ENCODE data around the gene STKLD1. TPM values are rescaled to one million over a fixed set of nuclear protein-coding genes. Genes with fewer than 3 reads are reported as not detected.
"Not testable (repeated sequence)": the region's sequence is repeated elsewhere in the genome, so short reads cannot be mapped to it uniquely, and the experiment has no call there.

STKLD1 gene
- total RNA-seq, result under 1 TPM in 1 of 4 donors, not detected in 3; 0.94 TPM

DNA sequence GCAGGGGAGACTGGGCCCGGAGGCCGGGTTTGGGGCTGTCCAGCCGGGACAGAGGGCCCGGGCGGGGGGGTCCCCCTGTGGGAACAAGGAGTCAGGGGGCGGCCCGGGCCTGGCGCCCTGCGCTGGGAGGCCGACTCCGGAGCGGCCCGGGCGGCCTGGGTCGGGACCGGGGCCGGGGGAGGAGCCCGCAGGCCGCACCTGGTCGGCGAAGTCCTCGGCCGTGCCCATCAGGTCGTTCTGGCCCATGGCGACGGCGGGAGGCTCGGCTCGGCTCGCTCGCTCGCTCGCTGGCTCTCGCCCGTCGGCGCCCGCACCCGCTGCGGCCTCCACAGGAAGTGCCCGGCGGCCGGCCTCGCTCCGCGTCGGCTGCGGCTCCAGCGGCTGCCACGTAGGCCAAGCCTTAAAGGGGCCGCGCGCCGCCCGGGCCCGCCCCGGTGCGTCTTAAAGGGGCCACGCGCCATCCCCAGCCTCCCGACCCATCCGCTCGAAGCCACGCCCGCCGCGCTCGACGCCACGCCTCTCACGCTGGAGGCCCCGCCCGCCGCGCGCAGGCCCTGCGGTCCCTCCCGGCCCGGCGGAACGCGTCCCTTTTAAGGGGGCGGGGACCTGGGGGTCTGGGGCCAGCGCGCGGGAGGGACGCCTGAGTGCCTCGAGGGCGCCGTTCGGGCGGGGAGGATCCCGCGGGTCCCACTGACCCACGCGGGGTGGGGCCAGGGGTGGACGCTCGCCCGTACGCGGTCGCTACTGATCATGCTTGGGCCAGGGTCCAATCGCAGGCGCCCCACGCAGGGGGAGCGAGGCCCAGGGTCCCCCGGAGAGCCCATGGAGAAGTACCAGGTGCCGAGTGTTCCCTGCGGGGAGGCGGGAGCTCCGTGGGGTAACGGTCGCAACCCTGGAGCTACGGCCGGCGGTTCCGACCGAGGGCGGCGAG, at the start of gene STKLD1, which contains the start of gene SURF4:
Gene STKLD1, plus strand, starts transcription at position 643 of the 931 bp plus-strand sequence. Its CDS starts 108 bp downstream, at position 751.
Gene SURF4, minus strand, starts transcription at position 337 of the 931 bp plus-strand sequence. Its CDS starts 91 bp downstream, at position 246.
- TF ChIP-seq, protein P1, sequence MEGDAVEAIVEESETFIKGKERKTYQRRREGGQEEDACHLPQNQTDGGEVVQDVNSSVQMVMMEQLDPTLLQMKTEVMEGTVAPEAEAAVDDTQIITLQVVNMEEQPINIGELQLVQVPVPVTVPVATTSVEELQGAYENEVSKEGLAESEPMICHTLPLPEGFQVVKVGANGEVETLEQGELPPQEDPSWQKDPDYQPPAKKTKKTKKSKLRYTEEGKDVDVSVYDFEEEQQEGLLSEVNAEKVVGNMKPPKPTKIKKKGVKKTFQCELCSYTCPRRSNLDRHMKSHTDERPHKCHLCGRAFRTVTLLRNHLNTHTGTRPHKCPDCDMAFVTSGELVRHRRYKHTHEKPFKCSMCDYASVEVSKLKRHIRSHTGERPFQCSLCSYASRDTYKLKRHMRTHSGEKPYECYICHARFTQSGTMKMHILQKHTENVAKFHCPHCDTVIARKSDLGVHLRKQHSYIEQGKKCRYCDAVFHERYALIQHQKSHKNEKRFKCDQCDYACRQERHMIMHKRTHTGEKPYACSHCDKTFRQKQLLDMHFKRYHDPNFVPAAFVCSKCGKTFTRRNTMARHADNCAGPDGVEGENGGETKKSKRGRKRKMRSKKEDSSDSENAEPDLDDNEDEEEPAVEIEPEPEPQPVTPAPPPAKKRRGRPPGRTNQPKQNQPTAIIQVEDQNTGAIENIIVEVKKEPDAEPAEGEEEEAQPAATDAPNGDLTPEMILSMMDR (IDR thresholded peaks at IDR 0.05), result peak in 3 of 6 experiments; percentile 34 to 51 (median 45)
- TF ChIP-seq POLR2A (IDR thresholded peaks at IDR 0.05), result peak; percentile 83 to 96
- no peaks in the 10 kb centered on the region for H3K9me3 ChIP-seq
- peak; percentile 95 to 98 (median 98) for DNase-seq
- peak within 1 kb of the TSS; percentile 96 to 100 (median 99) for H3K27ac ChIP-seq
- H3K27me3 ChIP-seq, result no peaks in the 10 kb centered on the region
- peaks cover 8 to 43% (median 21%) of the 10 kb centered on the region in 4 donors for H3K4me1 ChIP-seq
- H3K4me3 ChIP-seq, result peak within 1 kb of the TSS; percentile 94 to 100 (median 98)
- peaks cover 0 to 18% (median 0%) of the 10 kb centered on the region in 3 donors for H3K36me3 ChIP-seq

DNA sequence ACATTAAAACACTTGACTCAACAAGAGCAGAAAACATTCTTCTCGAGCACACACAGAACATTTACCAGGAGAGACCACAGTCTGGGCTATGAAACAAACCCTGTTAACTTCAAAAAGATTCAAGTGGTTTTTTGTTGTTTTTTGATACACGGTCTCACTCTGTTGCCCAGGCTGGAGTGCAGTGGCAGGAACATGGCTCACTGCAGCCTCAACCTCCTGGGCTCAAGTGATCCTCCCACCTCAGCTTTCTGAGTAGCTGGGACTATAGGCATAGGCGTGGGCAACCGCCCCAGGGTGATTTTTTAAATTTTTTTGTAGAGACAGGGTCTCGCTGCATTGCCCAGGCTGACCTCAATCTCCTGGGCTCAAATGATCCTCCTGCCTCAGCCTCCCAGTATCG, 49.1 kb upstream of the STKLD1 start:
- H3K27ac ChIP-seq, H3K27me3 ChIP-seq, H3K4me3 ChIP-seq, H3K4me1 ChIP-seq, H3K9me3 ChIP-seq: not testable (repeated sequence)
- H3K36me3 ChIP-seq, result peaks cover 0 to 14% (median 0%) of the 10 kb centered on the region in 3 donors
- peak in 1 of 3 donors; percentile 18 for DNase-seq

DNA sequence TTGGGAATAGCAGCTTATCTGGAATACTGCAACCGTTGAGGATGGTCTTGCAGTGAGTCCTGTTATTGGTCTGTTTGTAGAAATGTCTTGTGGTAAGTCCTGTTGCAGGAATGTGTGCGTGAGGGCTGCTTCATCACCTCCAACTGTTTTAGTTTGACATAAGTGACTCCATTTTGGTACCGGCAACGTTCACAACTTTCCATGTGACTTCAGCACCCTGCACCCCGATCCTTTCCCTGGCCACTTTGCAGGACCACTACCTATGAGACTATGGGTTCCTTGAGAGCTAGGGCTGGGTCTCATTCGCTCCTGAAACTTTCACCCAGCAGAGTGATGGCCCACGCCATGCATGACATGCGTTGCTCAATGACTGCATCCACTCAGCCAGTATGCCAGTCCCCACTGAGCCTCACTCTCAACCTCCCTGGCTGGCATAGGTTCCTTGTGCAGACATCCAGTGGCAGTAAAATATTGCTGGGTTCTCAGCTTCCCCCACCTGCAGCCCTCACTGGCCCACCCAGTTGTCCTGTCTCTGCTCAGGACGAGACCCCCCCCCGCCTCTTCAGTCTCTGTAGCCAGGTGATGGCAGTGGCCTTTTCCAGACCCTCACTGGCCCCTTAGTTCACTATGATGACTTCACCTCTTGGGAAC, 48.2 kb upstream of the STKLD1 start:
- no peak overlapping the region for H3K27ac ChIP-seq
- no peaks in the 10 kb centered on the region for H3K27me3 ChIP-seq
- DNase-seq, result peak in 1 of 3 donors; percentile 27
- H3K4me1 ChIP-seq, result peaks cover 0 to 8% (median under 1%) of the 10 kb centered on the region in 4 donors
- TF ChIP-seq, protein P1 (IDR thresholded peaks at IDR 0.05), result no peak
- TF ChIP-seq POLR2A (IDR thresholded peaks at IDR 0.05), result no peak
- H3K9me3 ChIP-seq, result no peaks in the 10 kb centered on the region
- H3K4me3 ChIP-seq, result no peak overlapping the region
- peaks cover 0 to 24% (median 0%) of the 10 kb centered on the region in 3 donors for H3K36me3 ChIP-seq

DNA sequence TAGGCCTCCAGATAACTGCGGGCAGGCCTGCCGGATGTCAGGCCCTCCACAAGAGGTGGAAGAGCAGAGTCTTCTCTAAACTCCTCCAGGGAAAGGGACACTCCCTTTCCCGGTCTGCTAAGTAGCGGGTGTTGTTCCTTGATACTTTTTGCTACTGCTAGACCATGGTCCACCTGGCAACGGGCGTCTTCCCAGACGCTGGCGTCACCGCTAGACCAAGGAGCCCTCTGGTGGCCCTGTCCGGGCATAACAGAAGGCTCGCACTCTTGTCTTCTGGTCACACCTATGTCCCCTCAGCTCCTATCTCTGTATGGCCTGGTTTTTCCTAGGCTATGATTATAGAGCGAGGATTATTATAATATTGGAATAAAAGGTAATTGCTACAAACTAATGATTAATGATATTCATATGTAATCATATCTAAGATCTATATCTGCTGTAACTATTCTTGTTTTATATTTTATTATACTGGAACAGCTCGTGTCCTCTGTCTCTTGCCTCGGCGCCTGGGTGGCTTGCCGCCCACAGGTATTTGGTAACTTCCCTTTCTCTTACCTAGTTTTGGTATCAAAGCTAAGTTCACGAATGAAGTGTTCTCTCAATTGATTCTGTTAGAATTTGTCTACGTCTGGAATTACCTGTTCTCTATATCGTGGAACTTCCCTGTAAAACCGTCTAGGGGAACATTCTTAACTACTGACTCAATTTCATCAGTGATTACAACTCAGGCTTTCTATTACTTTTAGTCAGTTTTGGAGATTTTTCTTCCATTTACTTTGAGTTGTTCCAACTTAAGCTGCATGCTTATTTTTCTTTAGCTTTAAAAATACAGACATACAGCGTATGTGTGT, 46.6 kb upstream of the STKLD1 start:
- Histone ChIP-seq H3K27ac (peak overlapping the region in 1 of 4 donors; percentile 43), H3K4me1 (peaks cover 0 to 22% (median 4%) of the 10 kb centered on the region in 4 donors), H3K36me3 (peaks cover 0 to 33% (median 0%) of the 10 kb centered on the region in 3 donors)
- H3K27me3 ChIP-seq, H3K4me3 ChIP-seq, H3K9me3 ChIP-seq: not testable (repeated sequence)
- peak in 1 of 3 donors; percentile 69 for DNase-seq
- TF ChIP-seq, protein P1 (IDR thresholded peaks at IDR 0.05), result peak in 5 of 6 experiments; percentile 7 to 92 (median 85)

DNA sequence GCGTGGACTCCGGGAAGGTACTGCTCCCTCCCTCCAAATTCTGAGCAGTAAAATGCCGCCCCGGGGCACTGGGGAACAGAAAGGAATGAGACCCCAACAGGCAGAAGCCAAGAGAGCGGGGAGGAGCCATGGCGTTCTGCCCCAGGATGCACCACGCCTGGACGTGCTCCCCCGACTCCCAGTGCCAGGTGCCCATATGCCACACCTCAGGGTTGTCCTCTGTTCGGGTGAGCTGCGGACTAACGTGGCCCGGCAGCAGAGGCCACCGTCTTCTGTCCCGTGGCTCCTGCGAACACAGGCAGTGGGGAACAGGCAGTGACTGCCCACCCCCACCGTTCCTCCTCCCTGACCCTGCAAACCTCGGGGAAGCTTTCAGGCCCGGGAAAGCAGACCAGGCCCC, 44.9 kb upstream of the STKLD1 start:
- no peak for TF ChIP-seq POLR2A (IDR thresholded peaks at IDR 0.05)
- TF ChIP-seq, protein P1 (IDR thresholded peaks at IDR 0.05), result no peak
- Histone ChIP-seq H3K4me3 (no peak overlapping the region), H3K27me3 (no peaks in the 10 kb centered on the region), H3K36me3 (peaks cover 0 to 33% (median 0%) of the 10 kb centered on the region in 3 donors), H3K9me3 (no peaks in the 10 kb centered on the region), H3K27ac (no peak overlapping the region), H3K4me1 (peaks cover 0 to 32% (median 4%) of the 10 kb centered on the region in 4 donors)
- DNase-seq, result peak in 1 of 3 donors; percentile 43
